Kasumi-1 (cell line): ENCODE measurements around the gene ITGB5.

Source experiments
- DNase-seq, 2 experiments: peaks; one replicate each; lab custom pipeline; 2025; lab: John Stamatoyannopoulos, UW

ITGB5 gene

DNA sequence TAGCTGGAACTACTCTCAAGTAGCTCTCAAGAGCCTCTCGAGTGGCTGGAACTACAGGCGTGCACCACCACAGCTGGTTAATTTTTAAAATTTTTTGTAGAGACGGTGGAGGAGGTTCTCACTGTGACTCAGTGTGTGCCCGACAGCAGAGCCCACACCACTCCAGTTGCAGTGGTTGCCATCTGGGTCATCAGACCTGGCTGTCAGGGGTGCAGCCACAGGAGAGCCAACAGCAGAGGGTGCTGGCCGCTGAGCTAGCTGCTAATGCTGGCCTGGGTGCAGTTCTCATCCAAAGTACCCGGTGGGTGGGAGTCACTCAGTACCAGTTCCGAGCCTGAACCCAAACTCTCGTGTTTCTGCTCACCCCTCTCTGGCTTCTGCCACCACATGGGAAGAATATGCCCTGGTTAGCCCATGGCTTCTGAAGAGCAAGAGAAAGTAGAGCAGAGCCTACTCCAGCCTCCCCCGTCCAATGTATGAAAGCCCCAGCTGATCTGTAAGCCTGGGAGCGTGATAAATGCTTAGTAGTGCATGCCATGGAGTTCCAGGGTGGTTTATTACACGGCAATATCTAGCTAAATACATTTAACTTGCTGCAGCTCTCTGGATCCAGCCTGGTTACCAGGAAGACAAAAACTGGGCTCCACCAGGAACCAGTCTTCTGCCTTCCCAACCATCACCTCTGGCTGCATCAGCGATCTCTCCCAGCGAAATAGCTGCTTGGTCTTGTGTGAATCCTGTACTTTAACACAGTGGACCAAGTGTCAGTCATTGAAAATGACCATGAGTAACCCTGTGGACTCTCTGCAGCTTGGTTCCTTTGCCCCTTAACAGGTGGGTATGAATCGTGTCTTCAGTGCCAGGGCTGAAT lies 139.8 kb downstream of the ITGB5 start:
- no peak for DNase-seq

DNA sequence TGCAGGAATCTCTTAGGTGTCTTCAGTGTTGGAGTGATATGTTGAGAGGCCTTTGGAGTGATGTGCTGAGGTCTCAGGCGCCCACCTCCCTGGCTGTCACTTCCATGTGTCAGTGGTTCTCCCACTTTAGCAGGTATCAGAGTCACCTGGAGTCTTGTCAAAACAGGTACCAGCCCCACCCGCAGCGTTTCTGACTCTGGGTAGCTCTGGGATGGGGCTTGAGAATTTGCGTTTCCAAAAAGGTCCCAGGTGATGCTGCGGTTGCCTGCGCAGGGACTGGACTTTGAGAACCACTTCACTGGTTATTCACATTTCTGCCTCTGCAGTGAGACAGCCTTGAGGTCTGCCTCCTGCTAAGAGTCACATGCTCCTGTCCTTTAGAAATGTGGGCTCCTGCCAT lies 141.4 kb downstream of the ITGB5 start:
- DNase-seq: no peak

DNA sequence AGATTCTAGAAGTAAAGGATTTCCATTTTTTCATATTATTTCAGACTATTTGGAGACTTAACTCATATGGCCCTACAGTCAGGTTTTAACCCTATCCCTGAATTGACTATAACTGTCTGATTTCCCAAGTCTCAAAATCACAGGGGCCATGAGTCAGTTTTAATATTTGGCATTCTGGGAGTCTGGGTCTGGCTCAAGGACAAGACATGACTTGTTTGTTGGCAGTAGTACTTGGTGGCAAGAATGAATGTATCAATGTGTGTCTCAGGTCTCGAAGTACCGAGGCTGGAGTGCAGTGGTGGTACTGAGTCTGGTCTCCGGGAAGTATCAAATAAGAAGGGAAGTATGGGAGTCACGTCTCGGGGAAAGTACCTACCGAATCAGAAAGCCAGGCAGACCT lies 146.1 kb downstream of the ITGB5 start:
- DNase-seq: no peak

DNA sequence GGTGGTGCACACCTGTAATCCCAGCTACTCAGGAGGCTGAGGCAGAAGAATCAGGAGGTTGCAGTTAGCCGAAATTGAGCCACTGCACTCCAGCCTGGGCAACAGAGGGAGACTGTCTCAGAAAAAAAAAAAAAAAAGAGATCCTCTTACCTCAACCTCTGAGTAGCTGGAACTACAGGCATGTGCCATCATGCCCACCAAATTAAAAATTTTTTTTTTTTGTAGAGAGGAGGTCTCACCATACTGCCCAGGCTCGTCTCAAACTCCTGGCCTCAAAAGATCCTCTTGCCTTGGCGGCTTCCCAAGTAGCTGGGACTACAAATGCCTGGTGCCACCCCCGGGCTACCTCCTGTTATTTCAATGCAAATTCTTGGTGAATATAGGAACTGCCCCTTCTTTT lies 155.4 kb downstream of the ITGB5 start:
- no peak for DNase-seq

DNA sequence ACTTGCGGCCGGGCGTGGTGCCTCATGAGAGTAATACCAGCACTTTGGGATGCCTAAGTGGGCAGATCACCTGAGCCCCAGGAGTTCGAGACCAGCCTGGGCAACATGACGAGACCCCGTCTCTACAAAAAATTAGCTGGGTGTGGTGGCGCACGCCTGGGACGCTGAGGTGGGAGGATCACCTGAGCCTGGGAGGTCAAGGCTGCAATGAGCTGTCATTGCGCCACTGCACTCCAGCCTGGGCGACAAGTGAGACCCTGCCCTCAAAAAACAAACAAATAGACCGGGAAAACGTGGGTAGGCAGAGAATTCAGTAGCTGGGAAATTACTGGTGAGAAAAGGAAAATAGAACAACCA lies 156.2 kb downstream of the ITGB5 start:
- DNase-seq: no peak

DNA sequence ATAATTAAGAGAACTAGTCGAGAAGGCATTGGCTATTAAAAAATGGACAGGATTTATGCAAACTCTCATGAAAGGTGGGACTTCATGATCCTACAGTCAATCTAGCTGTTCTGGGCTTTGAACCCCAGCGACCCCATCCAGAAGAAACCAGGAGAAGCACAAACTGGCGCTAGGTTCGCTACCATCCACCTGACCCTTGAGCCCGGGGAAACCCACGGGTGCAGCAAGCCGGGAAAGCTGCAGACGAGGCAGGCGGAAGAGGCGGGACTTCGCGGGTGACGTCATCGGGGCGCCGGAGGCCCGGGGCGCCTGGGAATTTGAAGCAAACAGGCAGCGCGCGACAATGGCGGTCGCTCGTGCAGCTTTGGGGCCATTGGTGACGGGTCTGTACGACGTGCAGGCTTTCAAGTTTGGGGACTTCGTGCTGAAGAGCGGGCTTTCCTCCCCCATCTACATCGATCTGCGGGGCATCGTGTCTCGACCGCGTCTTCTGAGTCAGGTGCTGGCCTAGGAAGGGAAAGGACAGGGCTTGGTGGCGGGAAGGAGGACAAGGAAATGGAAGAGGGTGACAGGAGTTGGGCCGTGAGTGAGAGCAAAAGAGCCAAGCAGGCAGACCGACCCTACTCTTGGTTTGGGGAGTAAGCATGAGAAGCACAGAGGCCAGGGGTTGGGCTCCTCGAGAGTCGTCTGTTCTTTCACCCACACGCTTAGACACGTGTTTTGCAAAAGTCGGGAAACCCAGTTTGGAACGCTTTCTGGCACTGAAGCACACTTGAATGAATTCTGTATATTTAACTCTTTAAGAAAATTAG lies 156.8 kb downstream of the ITGB5 start, which contains the start of gene UMPS:
Gene UMPS, plus strand, starts transcription at position 324 of the 812 bp plus-strand sequence. Its CDS starts 20 bp downstream, at position 344.
- peak; percentile 79 to 80 for DNase-seq

DNA sequence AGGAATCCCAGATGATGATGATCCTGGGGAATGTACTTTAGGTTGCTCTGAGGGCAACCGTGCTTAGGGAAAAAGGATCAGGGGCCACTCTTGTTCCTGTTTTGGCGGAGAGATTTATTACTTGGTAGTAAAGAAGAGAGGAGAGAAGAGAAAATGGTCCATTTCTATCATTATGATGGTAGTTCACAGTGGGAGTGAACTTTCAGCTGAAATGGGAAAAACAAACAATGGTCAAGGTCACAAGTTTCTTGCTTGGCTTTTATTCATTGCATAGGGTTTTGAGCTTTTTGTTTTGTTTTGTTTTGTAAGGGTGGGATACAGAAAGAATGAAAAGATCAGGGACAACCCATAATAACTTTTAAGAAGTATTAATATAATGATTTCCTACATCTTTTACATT lies 164.6 kb downstream of the ITGB5 start:
- DNase-seq: no peak

DNA sequence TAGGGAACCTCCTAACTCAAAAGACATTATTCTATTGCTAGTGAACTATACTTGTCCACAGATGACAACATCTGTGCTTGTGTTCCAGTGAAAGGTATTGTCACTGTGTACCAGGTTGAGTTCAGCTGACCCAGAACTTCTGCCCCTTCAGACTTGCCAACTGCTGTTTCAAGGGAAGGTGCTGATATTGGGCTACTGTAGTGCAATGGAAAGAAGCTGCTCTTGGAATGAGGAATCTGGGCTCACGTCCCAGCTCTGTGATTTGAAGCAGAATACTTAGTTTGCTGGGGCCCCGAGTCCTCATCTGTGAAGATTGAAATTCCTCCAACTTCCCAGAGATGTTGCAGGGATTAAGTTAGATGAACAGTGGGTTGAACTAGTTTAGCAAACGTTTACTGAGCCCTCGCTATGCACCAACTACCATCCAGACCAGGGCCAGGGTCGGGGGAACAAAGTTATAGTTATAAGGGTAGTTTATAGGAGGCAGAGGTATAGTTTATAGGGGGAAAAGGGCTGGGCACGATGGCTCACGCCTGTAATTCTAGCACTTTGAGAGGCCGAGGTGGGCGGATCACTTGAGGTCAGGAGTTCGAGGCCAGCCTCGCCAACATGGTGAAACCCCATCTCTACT lies 172.8 kb downstream of the ITGB5 start:
- DNase-seq: no peak
